LNCAP (cell line): ENCODE data around the gene TRAF2.

ENCODE experiments used
- TF ChIP-seq, protein P1 (sequence below): fragments of 450-650 bp; IDR thresholded peaks from 2 replicates; pipeline ENCODE4 v1.5.1; 2017; ENCODE audit warnings: mild to moderate bottlenecking

TRAF2 gene

DNA sequence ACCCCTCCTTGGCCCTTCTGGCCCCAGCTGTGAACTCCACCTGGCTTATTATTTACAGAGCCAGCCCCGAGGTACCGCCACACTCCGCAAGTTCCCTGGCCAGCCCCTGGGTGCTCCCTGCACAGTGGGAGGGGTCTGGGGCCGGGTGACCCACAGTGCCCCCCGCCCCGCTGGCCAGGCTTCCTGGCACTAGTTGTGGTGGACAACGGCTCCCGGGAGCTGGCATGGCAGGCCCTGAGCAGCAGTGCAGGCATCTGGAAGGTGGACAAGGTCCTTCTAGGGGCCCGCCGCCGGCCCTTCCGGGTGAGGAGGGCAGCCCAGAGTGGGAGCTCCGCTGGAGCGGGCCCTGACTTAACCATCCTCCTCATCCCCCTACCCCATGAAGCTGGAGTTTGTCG lies 30.2 kb upstream of the TRAF2 start:
- TF ChIP-seq, protein P1, sequence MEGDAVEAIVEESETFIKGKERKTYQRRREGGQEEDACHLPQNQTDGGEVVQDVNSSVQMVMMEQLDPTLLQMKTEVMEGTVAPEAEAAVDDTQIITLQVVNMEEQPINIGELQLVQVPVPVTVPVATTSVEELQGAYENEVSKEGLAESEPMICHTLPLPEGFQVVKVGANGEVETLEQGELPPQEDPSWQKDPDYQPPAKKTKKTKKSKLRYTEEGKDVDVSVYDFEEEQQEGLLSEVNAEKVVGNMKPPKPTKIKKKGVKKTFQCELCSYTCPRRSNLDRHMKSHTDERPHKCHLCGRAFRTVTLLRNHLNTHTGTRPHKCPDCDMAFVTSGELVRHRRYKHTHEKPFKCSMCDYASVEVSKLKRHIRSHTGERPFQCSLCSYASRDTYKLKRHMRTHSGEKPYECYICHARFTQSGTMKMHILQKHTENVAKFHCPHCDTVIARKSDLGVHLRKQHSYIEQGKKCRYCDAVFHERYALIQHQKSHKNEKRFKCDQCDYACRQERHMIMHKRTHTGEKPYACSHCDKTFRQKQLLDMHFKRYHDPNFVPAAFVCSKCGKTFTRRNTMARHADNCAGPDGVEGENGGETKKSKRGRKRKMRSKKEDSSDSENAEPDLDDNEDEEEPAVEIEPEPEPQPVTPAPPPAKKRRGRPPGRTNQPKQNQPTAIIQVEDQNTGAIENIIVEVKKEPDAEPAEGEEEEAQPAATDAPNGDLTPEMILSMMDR, result no peak

DNA sequence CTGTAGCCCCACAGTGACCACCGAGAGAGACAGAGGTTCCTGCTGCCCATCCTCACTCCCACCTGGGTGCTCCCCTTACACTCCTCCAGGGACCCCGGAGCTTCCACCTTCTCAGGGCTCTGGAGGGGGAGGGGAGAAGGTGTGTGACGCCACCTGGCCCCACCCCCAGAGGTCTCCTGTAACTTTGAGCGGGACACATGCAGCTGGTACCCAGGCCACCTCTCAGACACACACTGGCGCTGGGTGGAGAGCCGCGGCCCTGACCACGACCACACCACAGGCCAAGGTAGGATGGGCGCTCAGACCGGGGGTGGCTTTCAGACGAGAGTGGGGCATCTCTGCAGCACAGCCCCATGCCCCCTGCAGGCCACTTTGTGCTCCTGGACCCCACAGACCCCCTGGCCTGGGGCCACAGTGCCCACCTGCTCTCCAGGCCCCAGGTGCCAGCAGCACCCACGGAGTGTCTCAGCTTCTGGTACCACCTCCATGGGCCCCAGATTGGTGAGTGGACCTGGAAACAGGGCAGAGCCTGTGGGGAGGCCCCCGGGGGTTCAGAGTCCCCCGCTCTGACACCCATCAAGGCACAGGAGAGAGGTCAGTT lies 29.7 kb upstream of the TRAF2 start:
- TF ChIP-seq, protein P1, result no peak

DNA sequence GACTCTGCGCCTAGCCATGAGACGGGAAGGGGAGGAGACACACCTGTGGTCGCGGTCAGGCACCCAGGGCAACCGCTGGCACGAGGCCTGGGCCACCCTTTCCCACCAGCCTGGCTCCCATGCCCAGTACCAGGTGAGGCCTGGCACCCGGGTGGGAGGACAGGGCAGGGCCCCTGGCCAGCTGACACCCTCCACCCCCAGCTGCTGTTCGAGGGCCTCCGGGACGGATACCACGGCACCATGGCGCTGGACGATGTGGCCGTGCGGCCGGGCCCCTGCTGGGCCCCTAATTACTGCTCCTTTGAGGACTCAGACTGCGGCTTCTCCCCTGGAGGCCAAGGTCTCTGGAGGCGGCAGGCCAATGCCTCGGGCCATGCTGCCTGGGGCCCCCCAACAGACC lies 29.1 kb upstream of the TRAF2 start:
- TF ChIP-seq, protein P1, result no peak

DNA sequence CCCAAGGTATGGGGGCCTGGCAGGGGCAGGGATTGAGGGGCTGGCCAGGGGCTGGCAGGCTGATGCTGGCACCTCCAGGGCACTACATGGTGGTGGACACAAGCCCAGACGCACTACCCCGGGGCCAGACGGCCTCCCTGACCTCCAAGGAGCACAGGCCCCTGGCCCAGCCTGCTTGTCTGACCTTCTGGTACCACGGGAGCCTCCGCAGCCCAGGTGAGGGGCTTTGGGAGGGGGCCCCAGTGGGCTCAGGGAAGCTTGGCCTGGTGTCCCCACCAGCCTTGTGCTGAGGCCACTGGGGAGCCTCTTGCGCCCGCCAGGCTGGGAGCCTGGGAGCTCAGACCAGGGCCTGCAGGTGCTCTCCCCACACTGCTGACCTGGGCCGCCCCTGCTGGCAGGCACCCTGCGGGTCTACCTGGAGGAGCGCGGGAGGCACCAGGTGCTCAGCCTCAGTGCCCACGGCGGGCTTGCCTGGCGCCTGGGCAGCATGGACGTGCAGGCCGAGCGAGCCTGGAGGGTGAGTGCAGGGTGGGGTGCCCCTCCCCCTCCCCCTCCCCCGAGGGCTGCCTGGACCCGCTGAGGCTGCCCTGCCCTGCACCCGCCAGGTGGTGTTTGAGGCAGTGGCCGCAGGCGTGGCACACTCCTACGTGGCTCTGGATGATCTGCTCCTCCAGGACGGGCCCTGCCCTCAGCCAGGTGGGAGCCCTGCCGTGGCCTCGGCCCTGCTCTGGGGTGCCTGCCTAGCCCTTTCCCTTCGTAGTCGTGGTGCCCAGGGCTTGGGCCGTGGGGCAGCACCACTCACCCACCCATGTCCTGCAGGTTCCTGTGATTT lies 28.5 kb upstream of the TRAF2 start:
- TF ChIP-seq, protein P1, result no peak

DNA sequence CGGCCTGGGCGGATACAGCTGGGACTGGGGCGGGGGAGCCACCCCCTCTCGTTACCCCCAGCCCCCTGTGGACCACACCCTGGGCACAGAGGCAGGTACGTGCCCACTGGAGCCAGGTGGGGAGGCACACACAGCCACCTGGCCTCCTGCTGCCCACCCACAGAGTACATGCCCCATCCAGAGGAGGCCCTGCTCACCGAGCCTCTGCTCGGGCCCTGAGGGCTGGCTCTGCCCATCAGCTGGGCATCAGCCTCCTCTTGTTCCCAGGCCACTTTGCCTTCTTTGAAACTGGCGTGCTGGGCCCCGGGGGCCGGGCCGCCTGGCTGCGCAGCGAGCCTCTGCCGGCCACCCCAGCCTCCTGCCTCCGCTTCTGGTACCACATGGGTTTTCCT lies 27.9 kb upstream of the TRAF2 start:
- TF ChIP-seq, protein P1, result no peak

DNA sequence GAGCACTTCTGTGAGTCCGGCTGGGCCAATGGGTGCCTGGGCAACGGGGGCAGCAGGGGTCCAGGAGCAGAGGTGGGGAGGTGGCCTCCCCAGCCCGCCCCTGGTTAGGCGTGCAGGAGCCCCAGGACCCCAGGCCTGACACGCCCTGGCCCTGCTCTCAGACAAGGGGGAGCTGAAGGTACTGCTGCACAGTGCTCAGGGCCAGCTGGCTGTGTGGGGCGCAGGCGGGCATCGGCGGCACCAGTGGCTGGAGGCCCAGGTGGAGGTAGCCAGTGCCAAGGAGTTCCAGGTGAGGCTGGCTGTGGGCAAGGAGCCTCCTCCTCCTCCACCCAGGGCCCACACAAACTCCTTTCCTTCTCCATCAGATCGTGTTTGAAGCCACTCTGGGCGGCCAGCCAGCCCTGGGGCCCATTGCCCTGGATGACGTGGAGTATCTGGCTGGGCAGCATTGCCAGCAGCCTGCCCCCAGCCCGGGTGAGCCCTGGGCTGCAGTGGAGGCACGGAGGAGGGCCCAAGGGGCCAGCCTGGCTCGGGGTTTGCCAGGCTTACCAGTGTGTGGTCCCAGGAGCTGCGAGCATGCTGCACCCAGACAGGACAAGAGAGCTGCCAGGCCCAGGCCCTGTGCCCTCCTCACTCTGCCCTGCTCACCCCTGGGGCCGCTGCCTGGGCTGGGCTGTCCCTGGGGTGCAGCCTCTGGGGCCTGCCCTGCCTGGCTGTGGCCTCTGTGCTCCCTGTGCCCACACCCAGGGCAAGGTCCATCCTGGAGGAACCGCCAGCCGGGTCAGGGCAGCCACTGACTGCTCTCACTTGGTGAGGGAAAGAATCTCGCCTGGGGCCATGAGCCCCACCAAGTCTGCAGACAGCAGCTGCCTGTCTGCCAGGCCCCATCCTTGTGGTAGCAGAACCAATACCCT lies 27.2 kb upstream of the TRAF2 start:
- TF ChIP-seq, protein P1, result no peak

DNA sequence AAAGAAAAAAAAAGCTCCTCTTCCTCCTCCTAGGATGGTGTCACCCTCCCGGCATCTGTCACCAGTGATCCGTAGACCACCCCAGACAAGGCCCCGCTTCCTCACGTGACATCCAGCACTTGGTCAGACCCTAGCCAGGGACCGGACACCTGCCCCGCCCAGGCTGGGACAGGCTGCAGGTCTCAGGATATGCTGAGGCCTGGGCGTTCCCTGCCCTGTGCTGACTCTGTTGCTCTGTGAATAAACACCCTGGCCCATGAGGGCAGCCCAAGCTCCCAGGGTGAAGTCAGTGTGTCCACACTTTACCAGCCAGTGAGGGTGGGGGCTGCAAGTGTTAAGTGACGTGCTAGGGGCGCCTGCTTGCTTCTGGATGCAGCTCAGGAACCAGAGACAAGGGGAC lies 25.8 kb upstream of the TRAF2 start:
- TF ChIP-seq, protein P1, result no peak
